Keratinocyte (primary cell): Measurements from ENCODE around the gene BNC1.

Source experiments
- CTCF ChIP-seq, 3 experiments: IDR thresholded peaks in 1 of 3; conservative IDR thresholded peaks in 1 of 3; optimal IDR thresholded peaks in 1 of 3; 2 replicates in 2 of 3; 3 replicates in 1 of 3; pipeline versions ENCODE3 to v1.5.1; 2011; ENCODE audit warnings: low read length in 3 of 3, mild to moderate bottlenecking in 3 of 3, moderate library complexity in 2 of 3, control low read depth in 1 of 3, inconsistent platforms in 1 of 3; ENCODE audit not compliant: insufficient read depth in 2 of 3; ENCODE audit errors: extremely low read depth in 1 of 3
- EZH2 ChIP-seq: IDR thresholded peaks from one replicate; pipeline ENCODE4 v1.6.1; 2012; ENCODE audit warnings: inconsistent platforms, mild to moderate bottlenecking, low read length, moderate library complexity

- TF ChIP-seq CTCF (optimal IDR thresholded peaks at IDR 0.05 in 1 of 3, IDR thresholded peaks at IDR 0.05 in 1 of 3, conservative IDR thresholded peaks at IDR 0.05 in 1 of 3; ENCODE audit: extremely low read depth in 1 of 3, insufficient read depth in 2 of 3, low read length in 3 of 3), result no peak
- TF ChIP-seq EZH2, result no peak
These were observed 7.9 kb upstream of the BNC1 start for GRCh38 chr15:83292317-83292716.
